K562 (cell line): Measurements from ENCODE around the gene SUB1.

Source experiments
- AFF4 ChIP-seq: sonication (generic); formaldehyde crosslinking; IDR thresholded peaks from 2 replicates; pipeline ENCODE4 v1.8.0; 2023; ENCODE audit warnings: mild to moderate bottlenecking, missing genetic modification reagents
- CTCF ChIP-seq, 3 experiments: IDR thresholded peaks in 2 of 3; conservative IDR thresholded peaks in 1 of 3; 2 replicates each; pipeline ENCODE4 v1.5.1; 2011 to 2012; ENCODE audit warnings: low read length in 3 of 3, mild to moderate bottlenecking in 3 of 3, control low read depth in 2 of 3, improper control_type of control experiment in 1 of 3, inconsistent platforms in 1 of 3, low read depth in 1 of 3, mixed read lengths in 1 of 3, moderate library complexity in 1 of 3; ENCODE audit not compliant: insufficient read depth in 2 of 3
- FOXM1 ChIP-seq, 2 experiments: fragments of 450-650 bp in 1 of 2; sonication (generic) in 1 of 2; formaldehyde crosslinking in 1 of 2; IDR thresholded peaks; 2 replicates each; pipeline versions ENCODE4 v1.6.1 to v1.9.0; 2017 to 2022; ENCODE audit warnings: low read depth in 2 of 2, mild to moderate bottlenecking in 2 of 2, missing genetic modification reagents in 1 of 2, moderate library complexity in 1 of 2
- KAT8 ChIP-seq: fragments of 450-650 bp; IDR thresholded peaks from 2 replicates; pipeline ENCODE4 v1.6.1; 2016; ENCODE audit warnings: low read depth, mild to moderate bottlenecking
- NRF1 ChIP-seq, 2 experiments: fragments of 450-650 bp; IDR thresholded peaks in 1 of 2; conservative IDR thresholded peaks in 1 of 2; 2 replicates each; pipeline ENCODE4 v1.6.1; 2014; ENCODE audit warnings: mild to moderate bottlenecking in 2 of 2
- POLR2A ChIP-seq: fragments of 450-650 bp; conservative IDR thresholded peaks from 2 replicates; pipeline ENCODE4 v1.6.1; 2016
- RFX1 ChIP-seq: fragments of 450-650 bp; IDR thresholded peaks from 2 replicates; pipeline ENCODE4 v1.6.1; 2016; ENCODE audit warnings: mild to moderate bottlenecking, moderate library complexity
- RFX5 ChIP-seq: IDR thresholded peaks from 2 replicates; pipeline ENCODE4 v1.6.1; 2011; ENCODE audit warnings: low read depth, mild to moderate bottlenecking, improper control_type of control experiment, low read length
- TBL1XR1 ChIP-seq, 2 experiments: IDR thresholded peaks; 2 replicates each; pipeline ENCODE4 v1.6.1; 2012; ENCODE audit warnings: improper control_type of control experiment in 2 of 2, low read length in 2 of 2, mild to moderate bottlenecking in 1 of 2
- ZFX ChIP-seq: sonication (generic); formaldehyde crosslinking; IDR thresholded peaks from 2 replicates; pipeline ENCODE4 v1.8.0; 2022; ENCODE audit warnings: mild to moderate bottlenecking, missing genetic modification reagents, moderate library complexity
- ZNF780A ChIP-seq: fragments of 250-450 bp; sonication (Bioruptor Pico); IDR thresholded peaks from 2 replicates; pipeline ENCODE4 v1.5.0; 2021; ENCODE audit warnings: mild to moderate bottlenecking
- TF ChIP-seq, protein P1 (sequence below): fragments of 250-450 bp; sonication (Bioruptor Pico); IDR thresholded peaks from 2 replicates; pipeline ENCODE4 v1.5.0; 2020; ENCODE audit warnings: mild to moderate bottlenecking
- TF ChIP-seq, protein P2 (sequence below): sonication (generic); formaldehyde crosslinking; IDR thresholded peaks from 2 replicates; pipeline ENCODE4 v1.8.1; 2023; ENCODE audit warnings: missing genetic modification reagents, mild to moderate bottlenecking, borderline replicate concordance
- TF ChIP-seq, protein P3 (sequence below): fragments of 450-650 bp; IDR thresholded peaks from 2 replicates; pipeline ENCODE4 v1.6.1; 2016

- TF ChIP-seq POLR2A, result no peak
- TF ChIP-seq, protein P1, sequence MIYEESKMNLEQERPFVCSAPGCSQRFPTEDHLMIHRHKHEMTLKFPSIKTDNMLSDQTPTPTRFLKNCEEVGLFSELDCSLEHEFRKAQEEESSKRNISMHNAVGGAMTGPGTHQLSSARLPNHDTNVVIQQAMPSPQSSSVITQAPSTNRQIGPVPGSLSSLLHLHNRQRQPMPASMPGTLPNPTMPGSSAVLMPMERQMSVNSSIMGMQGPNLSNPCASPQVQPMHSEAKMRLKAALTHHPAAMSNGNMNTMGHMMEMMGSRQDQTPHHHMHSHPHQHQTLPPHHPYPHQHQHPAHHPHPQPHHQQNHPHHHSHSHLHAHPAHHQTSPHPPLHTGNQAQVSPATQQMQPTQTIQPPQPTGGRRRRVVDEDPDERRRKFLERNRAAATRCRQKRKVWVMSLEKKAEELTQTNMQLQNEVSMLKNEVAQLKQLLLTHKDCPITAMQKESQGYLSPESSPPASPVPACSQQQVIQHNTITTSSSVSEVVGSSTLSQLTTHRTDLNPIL (CRISPR knock-in tag), result no peak
- TF ChIP-seq AFF4 (CRISPR knock-in tag), result no peak
- TF ChIP-seq, protein P2, sequence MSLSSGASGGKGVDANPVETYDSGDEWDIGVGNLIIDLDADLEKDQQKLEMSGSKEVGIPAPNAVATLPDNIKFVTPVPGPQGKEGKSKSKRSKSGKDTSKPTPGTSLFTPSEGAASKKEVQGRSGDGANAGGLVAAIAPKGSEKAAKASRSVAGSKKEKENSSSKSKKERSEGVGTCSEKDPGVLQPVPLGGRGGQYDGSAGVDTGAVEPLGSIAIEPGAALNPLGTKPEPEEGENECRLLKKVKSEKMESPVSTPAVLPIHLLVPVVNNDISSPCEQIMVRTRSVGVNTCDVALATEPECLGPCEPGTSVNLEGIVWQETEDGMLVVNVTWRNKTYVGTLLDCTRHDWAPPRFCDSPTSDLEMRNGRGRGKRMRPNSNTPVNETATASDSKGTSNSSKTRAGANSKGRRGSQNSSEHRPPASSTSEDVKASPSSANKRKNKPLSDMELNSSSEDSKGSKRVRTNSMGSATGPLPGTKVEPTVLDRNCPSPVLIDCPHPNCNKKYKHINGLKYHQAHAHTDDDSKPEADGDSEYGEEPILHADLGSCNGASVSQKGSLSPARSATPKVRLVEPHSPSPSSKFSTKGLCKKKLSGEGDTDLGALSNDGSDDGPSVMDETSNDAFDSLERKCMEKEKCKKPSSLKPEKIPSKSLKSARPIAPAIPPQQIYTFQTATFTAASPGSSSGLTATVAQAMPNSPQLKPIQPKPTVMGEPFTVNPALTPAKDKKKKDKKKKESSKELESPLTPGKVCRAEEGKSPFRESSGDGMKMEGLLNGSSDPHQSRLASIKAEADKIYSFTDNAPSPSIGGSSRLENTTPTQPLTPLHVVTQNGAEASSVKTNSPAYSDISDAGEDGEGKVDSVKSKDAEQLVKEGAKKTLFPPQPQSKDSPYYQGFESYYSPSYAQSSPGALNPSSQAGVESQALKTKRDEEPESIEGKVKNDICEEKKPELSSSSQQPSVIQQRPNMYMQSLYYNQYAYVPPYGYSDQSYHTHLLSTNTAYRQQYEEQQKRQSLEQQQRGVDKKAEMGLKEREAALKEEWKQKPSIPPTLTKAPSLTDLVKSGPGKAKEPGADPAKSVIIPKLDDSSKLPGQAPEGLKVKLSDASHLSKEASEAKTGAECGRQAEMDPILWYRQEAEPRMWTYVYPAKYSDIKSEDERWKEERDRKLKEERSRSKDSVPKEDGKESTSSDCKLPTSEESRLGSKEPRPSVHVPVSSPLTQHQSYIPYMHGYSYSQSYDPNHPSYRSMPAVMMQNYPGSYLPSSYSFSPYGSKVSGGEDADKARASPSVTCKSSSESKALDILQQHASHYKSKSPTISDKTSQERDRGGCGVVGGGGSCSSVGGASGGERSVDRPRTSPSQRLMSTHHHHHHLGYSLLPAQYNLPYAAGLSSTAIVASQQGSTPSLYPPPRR (CRISPR knock-in tag), result no peak
- TF ChIP-seq CTCF (IDR thresholded peaks at IDR 0.05 in 2 of 3, conservative IDR thresholded peaks at IDR 0.05 in 1 of 3; ENCODE audit: insufficient read depth in 2 of 3, low read depth in 1 of 3, low read length in 3 of 3), result no peak
- no peak for TF ChIP-seq ZFX
- no peak for TF ChIP-seq RFX1
- no peak for TF ChIP-seq ZNF780A (CRISPR knock-in tag)
- TF ChIP-seq, protein P3, sequence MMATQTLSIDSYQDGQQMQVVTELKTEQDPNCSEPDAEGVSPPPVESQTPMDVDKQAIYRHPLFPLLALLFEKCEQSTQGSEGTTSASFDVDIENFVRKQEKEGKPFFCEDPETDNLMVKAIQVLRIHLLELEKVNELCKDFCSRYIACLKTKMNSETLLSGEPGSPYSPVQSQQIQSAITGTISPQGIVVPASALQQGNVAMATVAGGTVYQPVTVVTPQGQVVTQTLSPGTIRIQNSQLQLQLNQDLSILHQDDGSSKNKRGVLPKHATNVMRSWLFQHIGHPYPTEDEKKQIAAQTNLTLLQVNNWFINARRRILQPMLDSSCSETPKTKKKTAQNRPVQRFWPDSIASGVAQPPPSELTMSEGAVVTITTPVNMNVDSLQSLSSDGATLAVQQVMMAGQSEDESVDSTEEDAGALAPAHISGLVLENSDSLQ, result no peak
- TF ChIP-seq KAT8, result no peak
- no peak for TF ChIP-seq NRF1 (conservative IDR thresholded peaks at IDR 0.05 in 1 of 2, IDR thresholded peaks at IDR 0.05 in 1 of 2)
- TF ChIP-seq RFX5, result no peak
- no peak for TF ChIP-seq FOXM1 (IDR thresholded peaks at IDR 0.05; ENCODE audit: low read depth)
- no peak for TF ChIP-seq FOXM1 (CRISPR knock-in tag; IDR thresholded peaks at IDR 0.05; ENCODE audit: low read depth)
- TF ChIP-seq TBL1XR1 (IDR thresholded peaks at IDR 0.05; ENCODE audit: low read length in 2 of 2), result no peak
Observed at GRCh38 chr5:32565145-32565544, 20.2 kb upstream of the SUB1 start.
